Stimulated activated CD4-positive, alpha-beta T cell treated with anti-CD3 and anti-CD28 coated beads, Interleukin-4, amount 100 ng/mL, for 1 hour (primary cell): Measurements from ENCODE around the gene ZDHHC22.

Source experiments
- DNase-seq: peaks from one replicate; pipeline ENCODE4 v3.0.0-alpha.2; 2020

Gene ZDHHC22

GRCh38 chr14:77102154-77102553, 39.4 kb downstream of the ZDHHC22 start:
- DNase-seq = no peak

- no peak for DNase-seq
Observed at GRCh38 chr14:77100961-77101360, 40.6 kb downstream of the ZDHHC22 start.

GRCh38 chr14:77099425-77100167, 42.0 kb downstream of the ZDHHC22 start:
- DNase-seq = no peak

- DNase-seq = peak; percentile 19
Observed at GRCh38 chr14:77098529-77099353, 42.9 kb downstream of the ZDHHC22 start.

- DNase-seq = peak; percentile 99
Observed at GRCh38 chr14:77097700-77098528, 43.7 kb downstream of the ZDHHC22 start, which contains the start of gene CIPC. Gene CIPC, plus strand, starts transcription at chr14:77098258. Its CDS starts 7,451 bp downstream, at chr14:77105709.

- no peak for DNase-seq
Observed at GRCh38 chr14:77097006-77097699, 44.4 kb downstream of the ZDHHC22 start.

- DNase-seq = peak; percentile 77
Observed at GRCh38 chr14:77094672-77095284, 46.8 kb downstream of the ZDHHC22 start.

- DNase-seq = no peak
Observed at GRCh38 chr14:77092676-77093075, 48.9 kb downstream of the ZDHHC22 start.

- no peak for DNase-seq
Observed at GRCh38 chr14:77091518-77091917, 50.1 kb downstream of the ZDHHC22 start.

- no peak for DNase-seq
Observed at GRCh38 chr14:77088645-77089044, 52.9 kb downstream of the ZDHHC22 start.

GRCh38 chr14:77088219-77088618, 53.4 kb downstream of the ZDHHC22 start:
- DNase-seq = no peak

- no peak for DNase-seq
Observed at GRCh38 chr14:77087631-77088030, 54.0 kb downstream of the ZDHHC22 start.

GRCh38 chr14:77086951-77087350, 54.6 kb downstream of the ZDHHC22 start:
- no peak for DNase-seq

- no peak for DNase-seq
Observed at GRCh38 chr14:77086017-77086727, 55.4 kb downstream of the ZDHHC22 start.

GRCh38 chr14:77085538-77085937, 56.1 kb downstream of the ZDHHC22 start:
- no peak for DNase-seq

GRCh38 chr14:77084985-77085384, 56.6 kb downstream of the ZDHHC22 start:
- no peak for DNase-seq

GRCh38 chr14:77083082-77083481, 58.5 kb downstream of the ZDHHC22 start:
- DNase-seq = no peak

- no peak for DNase-seq
Observed at GRCh38 chr14:77082356-77082755, 59.2 kb downstream of the ZDHHC22 start.
